Measurements from ENCODE around the gene OLFM3.

OLFM3 gene

GRCh38 chr1:101993710-101994109 is 3.0 kb downstream of the OLFM3 start:
- TF ChIP-seq CTCF (IDR thresholded peaks at IDR 0.05; ENCODE audit: low read depth, low read length), result no peak
- no peak overlapping the region for H3K4me3 ChIP-seq (ENCODE audit: low read depth, low read length)

GRCh38 chr1:101992821-101993575 is 3.7 kb downstream of the OLFM3 start:
- TF ChIP-seq CTCF (IDR thresholded peaks at IDR 0.05; ENCODE audit: low read depth, low read length), result no peak

GRCh38 chr1:101980974-101981373 is 15.8 kb downstream of the OLFM3 start:
- no peak for TF ChIP-seq CTCF (IDR thresholded peaks at IDR 0.05; ENCODE audit: low read depth, low read length)
- no peak overlapping the region for H3K4me3 ChIP-seq (ENCODE audit: low read depth, low read length)

More at GRCh38 chr1:101992821-101993575, 3.7 kb downstream of the OLFM3 start:
- H3K4me3 ChIP-seq (ENCODE audit: low read depth, low read length), result no peak overlapping the region

- H3K4me3 ChIP-seq (ENCODE audit: low read depth, low read length), result no peak overlapping the region
- TF ChIP-seq CTCF (IDR thresholded peaks at IDR 0.05; ENCODE audit: low read depth, low read length), result no peak
Measured at GRCh38 chr1:101977266-101977665, 19.5 kb downstream of the OLFM3 start.

- no peak for TF ChIP-seq CTCF (IDR thresholded peaks at IDR 0.05; ENCODE audit: low read depth, low read length)
- no peak overlapping the region for H3K4me3 ChIP-seq (ENCODE audit: low read depth, low read length)
Measured at GRCh38 chr1:101976161-101976560, 20.6 kb downstream of the OLFM3 start.

- no peak overlapping the region for H3K4me3 ChIP-seq (ENCODE audit: low read depth, low read length)
- TF ChIP-seq CTCF (IDR thresholded peaks at IDR 0.05; ENCODE audit: low read depth, low read length), result no peak
Measured at GRCh38 chr1:101975371-101975770, 21.4 kb downstream of the OLFM3 start.

- no peak for TF ChIP-seq CTCF (IDR thresholded peaks at IDR 0.05; ENCODE audit: low read depth, low read length)
- H3K4me3 ChIP-seq (ENCODE audit: low read depth, low read length), result no peak overlapping the region
Measured at GRCh38 chr1:101974599-101975274, 22.0 kb downstream of the OLFM3 start.

All from WI38 (cell line).